ENCODE measurements around the gene SPATS2L. TPM values are rescaled to one million over a fixed set of nuclear protein-coding genes. Genes with fewer than 3 reads are reported as not detected.

The SPATS2L gene
- total and polyA plus RNA-seq, 2 donors (not counting 1 experiment from before 2014, with no cell fraction given), result 0.27 to 0.44 TPM

GRCh38 chr2:200307724-200308545, 1.4 kb downstream of the SPATS2L start:
- Histone ChIP-seq H3K4me2 (replicated peaks; ENCODE audit: low read depth, low read length, poor library complexity, severe bottlenecking) (peak overlapping the region; percentile 83), H3K36me3 (replicated peaks in 1 of 2; ENCODE audit: control extremely low read depth in 1 of 2, control insufficient read depth in 1 of 2, extremely low read depth in 1 of 2, insufficient read depth in 2 of 2, low read length in 1 of 2) (no peaks in the 10 kb centered on the region), H3K9me3 (ENCODE audit: control extremely low read depth in 1 of 3, control insufficient read depth in 2 of 3, insufficient read depth in 1 of 3, low read length in 2 of 3) (no peaks in the 10 kb centered on the region), H3K4me3 (ENCODE audit: control extremely low read depth in 1 of 5, extremely low read depth in 1 of 5, insufficient read depth in 1 of 5, low read depth in 2 of 5, low read length in 4 of 5) (peak overlapping the region in 4 of 5 experiments; percentile 3 to 50 (median 44)), H2AFZ (ENCODE audit: insufficient read depth, low read depth, low read length, poor library complexity, severe bottlenecking) (peak overlapping the region; percentile 65), H4K20me1 (ENCODE audit: control insufficient read depth, insufficient read depth, low read length, poor library complexity, severe bottlenecking) (no peaks in the 10 kb centered on the region), H3K79me2 (ENCODE audit: control insufficient read depth, insufficient read depth, low read length) (no peaks in the 10 kb centered on the region), H3K9ac (ENCODE audit: low read length) (peak overlapping the region; percentile 55), H3K4me1 (ENCODE audit: control insufficient read depth in 2 of 2, insufficient read depth in 2 of 2, low read length in 2 of 2) (peaks cover 11 to 12% of the 10 kb centered on the region in 2 donors), H3K27ac (ENCODE audit: low read length in 2 of 2) (no peak overlapping the region), H3K27me3 (replicated peaks in 1 of 4; ENCODE audit: control extremely low read depth in 1 of 4, control insufficient read depth in 3 of 4, insufficient read depth in 4 of 4, low read length in 3 of 4) (peaks cover 0 to 21% (median 15%) of the 10 kb centered on the region in 4 experiments)
- ATAC-seq (ENCODE audit: low read depth), result no peak
- CTCF ChIA-PET, result no interaction called here
- WGBS (ENCODE audit: insufficient coverage), result 23% methylated on average over 8 of the region's 20 CpGs
- no peak overlapping the region for H3K27ac Mint-ChIP-seq
- POLR2A ChIA-PET, result interaction anchor here (0.7 kb wide), 1 partner anchor 1473 kb away, joined by 7 read pairs; the partner anchor contains the start of gene ALS2
- peak overlapping the region; percentile 79 for H3K4me3 Mint-ChIP-seq
- TF ChIP-seq, protein P1, sequence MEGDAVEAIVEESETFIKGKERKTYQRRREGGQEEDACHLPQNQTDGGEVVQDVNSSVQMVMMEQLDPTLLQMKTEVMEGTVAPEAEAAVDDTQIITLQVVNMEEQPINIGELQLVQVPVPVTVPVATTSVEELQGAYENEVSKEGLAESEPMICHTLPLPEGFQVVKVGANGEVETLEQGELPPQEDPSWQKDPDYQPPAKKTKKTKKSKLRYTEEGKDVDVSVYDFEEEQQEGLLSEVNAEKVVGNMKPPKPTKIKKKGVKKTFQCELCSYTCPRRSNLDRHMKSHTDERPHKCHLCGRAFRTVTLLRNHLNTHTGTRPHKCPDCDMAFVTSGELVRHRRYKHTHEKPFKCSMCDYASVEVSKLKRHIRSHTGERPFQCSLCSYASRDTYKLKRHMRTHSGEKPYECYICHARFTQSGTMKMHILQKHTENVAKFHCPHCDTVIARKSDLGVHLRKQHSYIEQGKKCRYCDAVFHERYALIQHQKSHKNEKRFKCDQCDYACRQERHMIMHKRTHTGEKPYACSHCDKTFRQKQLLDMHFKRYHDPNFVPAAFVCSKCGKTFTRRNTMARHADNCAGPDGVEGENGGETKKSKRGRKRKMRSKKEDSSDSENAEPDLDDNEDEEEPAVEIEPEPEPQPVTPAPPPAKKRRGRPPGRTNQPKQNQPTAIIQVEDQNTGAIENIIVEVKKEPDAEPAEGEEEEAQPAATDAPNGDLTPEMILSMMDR (IDR thresholded peaks at IDR 0.05), result no peak
- no peak for DNase-seq
- H3K27me3 Mint-ChIP-seq, result peaks cover 60% of the 10 kb centered on the region
- no peaks in the 10 kb centered on the region for H3K9me3 Mint-ChIP-seq (ENCODE audit: insufficient read depth)
- peaks cover 14% of the 10 kb centered on the region for H3K4me1 Mint-ChIP-seq
- intact Hi-C loops (cut with micrococcal nuclease), result no loop called here

GRCh38 chr2:200308546-200309295, 2.2 kb downstream of the SPATS2L start:
- intact Hi-C loops (cut with micrococcal nuclease), result no loop called here
- Histone ChIP-seq H3K4me2 (replicated peaks; ENCODE audit: low read depth, low read length, poor library complexity, severe bottlenecking) (no peak overlapping the region), H4K20me1 (ENCODE audit: control insufficient read depth, insufficient read depth, low read length, poor library complexity, severe bottlenecking) (no peaks in the 10 kb centered on the region), H3K9ac (ENCODE audit: low read length) (no peak overlapping the region), H3K27ac (ENCODE audit: low read length in 2 of 2) (no peak overlapping the region), H2AFZ (ENCODE audit: insufficient read depth, low read depth, low read length, poor library complexity, severe bottlenecking) (no peak overlapping the region), H3K4me1 (ENCODE audit: control insufficient read depth in 2 of 2, insufficient read depth in 2 of 2, low read length in 2 of 2) (peaks cover 11 to 12% of the 10 kb centered on the region in 2 donors), H3K27me3 (replicated peaks in 1 of 4; ENCODE audit: control extremely low read depth in 1 of 4, control insufficient read depth in 3 of 4, insufficient read depth in 4 of 4, low read length in 3 of 4) (peaks cover 0 to 21% (median 15%) of the 10 kb centered on the region in 4 experiments), H3K36me3 (replicated peaks in 1 of 2; ENCODE audit: control extremely low read depth in 1 of 2, control insufficient read depth in 1 of 2, extremely low read depth in 1 of 2, insufficient read depth in 2 of 2, low read length in 1 of 2) (no peaks in the 10 kb centered on the region), H3K9me3 (ENCODE audit: control extremely low read depth in 1 of 3, control insufficient read depth in 2 of 3, insufficient read depth in 1 of 3, low read length in 2 of 3) (no peaks in the 10 kb centered on the region), H3K79me2 (ENCODE audit: control insufficient read depth, insufficient read depth, low read length) (no peaks in the 10 kb centered on the region), H3K4me3 (ENCODE audit: control extremely low read depth in 1 of 5, extremely low read depth in 1 of 5, insufficient read depth in 1 of 5, low read depth in 2 of 5, low read length in 4 of 5) (no peak overlapping the region)
- DNase-seq (no peak), ATAC-seq (ENCODE audit: low read depth) (no peak)
- Mint-ChIP-seq H3K27me3 (peaks cover 57% of the 10 kb centered on the region), H3K9me3 (ENCODE audit: insufficient read depth) (no peaks in the 10 kb centered on the region), H3K27ac (no peak overlapping the region), H3K4me3 (peak overlapping the region; percentile 40), H3K4me1 (peaks cover 14% of the 10 kb centered on the region)
- WGBS (ENCODE audit: insufficient coverage), result 73% methylated on average over 2 of the region's 5 CpGs
- ChIA-PET CTCF (no interaction called here), POLR2A (no interaction called here)
- TF ChIP-seq EZH2 (IDR thresholded peaks at IDR 0.05; ENCODE audit: borderline replicate concordance, insufficient read depth, low read depth, low read length, poor library complexity, severe bottlenecking), result no peak
- TF ChIP-seq, protein P1 (IDR thresholded peaks at IDR 0.05), result no peak
